ENCODE results near the gene PLA2R1.
"Not testable (repeated sequence)": the region's sequence is repeated elsewhere in the genome, so short reads cannot be mapped to it uniquely, and the experiment has no call there.

PLA2R1 gene

DNA sequence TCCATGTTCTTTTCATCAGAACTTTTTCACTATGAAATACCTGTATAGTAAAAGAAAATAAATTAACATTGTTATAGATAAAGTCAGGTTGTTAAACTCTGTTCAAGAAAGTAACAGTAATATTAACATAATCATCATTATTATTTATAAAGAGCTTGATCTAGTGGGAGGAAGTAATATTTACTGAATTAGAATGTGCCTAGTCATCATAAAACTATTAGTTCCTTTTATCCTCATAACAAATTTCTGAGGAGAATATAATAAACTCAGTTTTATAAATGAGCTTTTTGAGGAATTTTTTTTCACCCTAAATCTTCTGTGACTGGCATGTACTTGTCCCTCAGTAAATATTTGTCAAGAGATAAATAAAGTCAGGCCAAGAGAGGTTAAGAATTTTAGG lies 78.4 kb downstream of the PLA2R1 start:
- in situ Hi-C loops (cut with HindIII; ENCODE audit: low sequenced_read_pairs) = no loop called here

DNA sequence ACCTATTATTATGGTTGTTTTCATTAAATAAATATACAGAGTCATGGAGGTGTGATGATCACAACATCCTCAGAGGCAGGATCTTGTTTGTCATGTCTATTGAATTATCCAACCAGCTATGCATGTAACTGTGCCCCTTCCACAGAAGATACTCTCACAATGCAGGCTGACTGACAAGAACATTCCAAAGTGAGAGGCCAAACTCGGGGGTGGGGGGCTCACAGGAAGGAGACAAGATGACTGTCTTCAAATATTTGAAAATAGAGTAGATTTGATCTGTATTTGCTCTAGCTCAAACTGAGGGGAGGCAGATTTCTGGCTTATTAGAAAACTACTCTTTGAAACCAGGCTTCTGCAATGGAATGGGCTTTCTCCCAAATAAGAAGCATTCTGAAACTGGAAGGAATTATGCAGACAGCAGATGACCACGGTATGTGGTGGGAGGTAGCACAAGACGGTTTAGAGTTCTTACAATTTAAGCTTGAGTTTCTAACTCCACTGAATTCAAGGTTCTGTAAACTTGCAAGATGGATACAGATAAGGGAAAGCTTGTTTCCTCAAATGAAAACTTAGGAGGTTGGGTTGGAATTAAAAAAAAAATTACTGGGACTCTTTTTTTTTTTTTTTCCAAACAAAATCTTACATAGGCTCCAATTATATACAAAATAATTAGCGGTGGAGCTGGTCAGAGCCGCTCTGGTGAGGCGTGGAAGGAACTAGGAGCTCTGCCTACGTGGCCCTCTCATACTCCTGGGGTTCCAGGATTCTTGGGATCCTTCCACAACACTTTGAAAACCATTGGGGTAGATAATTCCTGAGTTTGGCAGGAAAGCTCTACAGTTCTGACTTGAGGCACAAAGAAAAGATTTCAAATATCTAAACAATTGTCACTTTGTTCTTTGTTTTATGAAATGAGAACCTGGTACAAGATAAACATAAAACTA lies 79.3 kb downstream of the PLA2R1 start:
- in situ Hi-C loops (cut with HindIII; ENCODE audit: low sequenced_read_pairs) = no loop called here

DNA sequence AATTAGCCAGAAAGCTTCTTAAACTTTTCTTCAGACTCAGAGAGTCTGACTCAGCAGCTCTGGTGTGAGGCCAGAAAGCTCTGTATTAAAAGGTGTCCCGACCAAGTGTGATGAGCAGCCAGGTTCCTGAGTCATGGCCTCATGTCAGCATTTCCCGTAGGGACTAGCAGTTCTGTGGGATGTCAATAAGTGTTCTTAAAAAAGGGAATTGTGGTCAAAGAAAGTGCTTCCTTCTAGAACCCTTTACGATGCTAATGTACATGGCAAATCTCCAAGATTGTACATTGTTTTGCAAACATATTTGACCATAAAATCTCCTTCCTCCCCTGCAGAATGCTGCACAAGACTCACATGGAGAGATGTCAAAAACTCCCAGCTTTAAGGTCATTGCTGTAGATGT lies 80.1 kb downstream of the PLA2R1 start:
- in situ Hi-C loops (cut with HindIII; ENCODE audit: low sequenced_read_pairs) = no loop called here

DNA sequence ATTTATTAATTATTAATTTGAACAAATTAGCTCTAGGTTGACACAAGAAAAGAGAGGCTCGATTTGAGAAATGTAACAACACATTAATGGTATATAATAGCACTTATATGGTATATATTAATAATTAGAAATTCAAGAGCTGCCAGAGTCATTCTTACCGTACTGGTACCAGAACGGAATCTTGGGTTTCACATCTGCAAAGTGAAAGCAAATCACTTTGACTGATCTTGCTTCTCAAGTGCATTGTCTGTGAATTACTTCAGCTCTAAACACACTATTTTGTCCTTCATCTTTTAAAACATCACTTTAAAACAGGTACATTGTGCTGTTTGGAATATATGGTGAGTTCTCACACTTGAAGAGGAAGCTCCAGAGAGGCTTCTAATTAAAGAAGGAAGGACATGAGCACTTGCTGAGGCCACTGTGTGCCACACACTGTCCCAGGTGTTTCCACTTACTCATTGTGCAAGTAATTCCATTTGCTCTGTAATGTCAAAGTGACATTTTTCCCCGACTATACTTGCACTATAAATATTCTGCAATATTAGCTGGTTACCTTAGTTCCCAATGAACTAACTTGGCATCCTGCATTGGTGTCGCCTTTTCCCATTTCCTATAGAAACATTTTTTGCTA lies 85.8 kb downstream of the PLA2R1 start:
- in situ Hi-C loops (cut with HindIII; ENCODE audit: low sequenced_read_pairs) = no loop called here

DNA sequence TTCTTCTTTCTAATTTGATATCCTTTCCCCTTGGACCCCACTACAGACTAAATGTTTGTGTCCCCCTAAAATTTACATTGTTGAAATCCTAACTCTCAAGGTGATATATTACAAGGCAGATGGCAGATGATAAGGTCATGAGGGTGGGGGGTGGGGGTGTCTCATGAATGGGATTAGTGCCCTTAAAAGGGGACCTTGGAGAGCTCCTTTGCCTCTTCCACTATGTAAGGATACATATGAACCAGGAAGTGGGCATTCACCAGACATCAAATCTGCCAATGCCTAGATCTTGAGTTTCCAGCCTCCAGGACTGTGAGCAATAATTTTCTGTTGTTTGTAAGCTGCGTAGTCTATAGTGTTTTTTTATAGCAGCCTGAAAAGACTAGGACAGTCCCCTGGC lies 89.1 kb downstream of the PLA2R1 start:
- in situ Hi-C loops (cut with HindIII; ENCODE audit: low sequenced_read_pairs) = no loop called here

DNA sequence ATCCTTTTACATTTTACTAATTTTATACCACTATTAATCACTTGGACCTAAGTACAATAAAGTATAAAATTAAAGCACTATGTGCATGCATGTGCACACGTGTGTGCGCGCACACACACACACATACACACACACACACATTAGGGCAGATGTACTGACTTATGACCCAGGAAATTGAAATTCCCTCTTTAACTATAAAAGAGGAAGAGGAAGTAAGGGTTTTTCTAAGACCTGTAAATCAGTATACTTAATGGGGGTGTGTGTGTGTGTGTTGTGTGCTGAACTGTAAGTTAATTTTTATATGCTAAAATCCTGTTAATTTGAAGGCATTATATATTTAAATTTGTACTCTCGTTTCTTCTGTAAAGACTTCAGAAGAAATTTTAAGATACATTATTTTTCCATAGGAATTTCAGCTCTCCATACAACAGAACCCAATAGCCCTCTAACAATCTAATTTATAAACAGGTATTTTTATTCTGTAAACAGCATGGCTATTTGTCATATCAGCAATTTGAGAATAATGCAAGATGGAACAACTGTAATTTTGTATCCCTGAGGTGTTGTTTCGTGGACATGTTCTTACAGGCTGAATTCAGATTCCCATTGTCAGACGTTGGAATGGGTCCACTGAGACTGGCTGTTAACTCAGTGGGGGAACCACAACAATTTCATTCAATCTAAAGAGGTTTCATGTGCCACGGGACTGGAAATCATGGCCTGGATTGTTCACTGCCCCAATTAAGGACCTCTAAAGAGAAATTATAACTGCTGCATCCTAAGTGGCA lies 90.9 kb downstream of the PLA2R1 start:
- in situ Hi-C loops (cut with HindIII; ENCODE audit: low sequenced_read_pairs) = no loop called here

DNA sequence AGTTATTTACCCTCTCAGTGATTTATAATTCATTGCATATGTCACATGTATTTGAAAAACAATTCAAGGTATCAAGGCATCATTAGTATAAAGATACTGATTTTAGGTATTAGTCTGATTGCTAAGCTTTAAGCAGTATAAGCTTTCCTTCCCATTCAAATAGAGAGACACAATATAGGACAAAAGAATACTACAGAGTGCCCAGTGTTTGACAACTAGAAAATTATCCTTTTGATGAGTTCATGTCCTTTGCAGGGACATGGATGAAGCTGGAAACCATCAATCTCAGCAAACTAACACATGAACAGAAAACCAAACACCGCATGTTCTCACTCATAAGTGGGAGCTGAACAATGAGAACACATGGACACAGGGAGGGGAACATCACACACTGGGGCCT lies 91.9 kb downstream of the PLA2R1 start:
- in situ Hi-C loops (cut with HindIII; ENCODE audit: low sequenced_read_pairs) = not testable (repeated sequence)

DNA sequence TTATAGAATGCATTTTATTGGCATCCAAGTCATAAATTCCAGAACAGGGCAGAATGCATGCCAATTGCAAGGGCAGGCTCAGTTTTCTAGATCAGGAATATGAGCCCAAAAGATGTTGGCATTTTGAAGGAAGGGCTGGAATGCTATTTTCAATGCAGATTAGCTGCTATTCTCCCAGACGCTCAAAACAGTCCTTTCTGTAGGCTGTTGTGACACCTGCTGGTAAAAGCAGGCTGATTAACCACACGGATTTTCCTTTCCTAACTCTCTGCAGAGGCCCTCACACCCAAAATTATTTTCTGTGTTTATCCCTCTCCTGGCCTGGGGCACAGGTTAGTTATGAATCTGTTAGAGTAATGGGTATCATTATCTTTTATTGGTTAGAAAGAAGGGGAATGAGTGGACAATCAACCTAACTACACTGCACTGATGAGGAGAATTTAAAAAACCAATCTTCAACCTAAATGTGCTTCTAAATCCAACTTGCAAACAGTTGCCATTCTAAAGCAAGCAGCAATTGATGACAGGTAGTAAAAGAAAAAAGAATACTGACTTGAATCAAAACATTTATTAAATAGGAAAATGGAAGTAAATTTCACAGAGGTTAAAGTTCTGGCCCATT lies 94.0 kb downstream of the PLA2R1 start:
- in situ Hi-C loops (cut with HindIII; ENCODE audit: low sequenced_read_pairs) = no loop called here

DNA sequence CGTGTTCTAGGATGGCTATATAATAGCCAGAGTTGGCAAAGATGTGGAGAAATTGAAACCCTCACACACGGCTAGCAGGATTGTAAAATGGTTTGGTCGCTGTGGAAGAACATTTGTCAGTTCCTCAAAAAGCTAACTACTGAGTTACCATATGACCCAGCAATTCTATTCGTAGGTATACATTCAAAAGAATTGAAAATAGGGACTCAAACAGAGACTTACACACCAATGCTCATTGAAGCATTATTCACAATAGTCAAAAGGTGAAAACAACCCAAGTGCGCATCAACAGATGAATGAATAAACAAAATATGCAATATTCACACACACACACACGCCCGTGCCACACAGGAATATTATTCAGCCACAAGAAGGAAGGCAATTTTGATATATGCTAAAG lies 98.7 kb downstream of the PLA2R1 start:
- in situ Hi-C loops (cut with HindIII; ENCODE audit: low sequenced_read_pairs) = no loop called here

DNA sequence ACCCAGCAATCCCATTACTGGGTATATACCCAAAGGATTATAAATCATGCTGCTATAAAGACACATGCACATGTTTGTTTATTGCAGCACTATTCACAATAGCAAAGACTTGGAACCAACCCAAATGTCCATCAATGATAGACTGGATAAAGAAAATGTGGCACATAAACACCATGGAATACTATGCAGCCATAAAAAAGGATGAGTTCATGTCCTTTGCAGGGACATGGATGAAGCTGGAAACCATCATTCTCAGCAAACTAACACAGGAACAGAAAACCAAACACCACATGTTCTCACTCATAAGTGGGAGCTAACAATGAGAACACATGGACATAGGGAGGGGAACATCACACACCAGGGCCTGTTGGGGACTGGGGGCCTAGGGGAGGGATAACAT lies 99.9 kb downstream of the PLA2R1 start:
- in situ Hi-C loops (cut with HindIII; ENCODE audit: low sequenced_read_pairs) = not testable (repeated sequence)

DNA sequence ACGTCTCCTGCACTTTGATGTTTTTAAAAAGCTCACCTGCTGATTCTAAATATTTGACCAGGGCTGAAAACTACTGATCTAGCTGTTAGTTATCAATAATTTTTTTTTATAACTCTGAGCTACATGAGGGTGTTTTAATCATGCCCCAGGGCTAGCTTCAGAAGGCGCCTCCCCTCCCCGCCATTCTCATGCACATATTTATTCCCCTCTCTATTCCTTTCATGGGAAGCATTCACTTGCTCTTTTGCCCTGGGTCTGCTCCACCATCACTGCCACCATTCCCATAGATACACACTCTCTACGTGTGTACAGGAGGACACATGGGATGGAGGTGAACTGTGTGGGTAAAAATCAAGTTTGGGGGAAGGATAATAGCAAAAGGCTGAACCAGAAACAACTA lies 101.0 kb downstream of the PLA2R1 start:
- in situ Hi-C loops (cut with HindIII; ENCODE audit: low sequenced_read_pairs) = no loop called here

DNA sequence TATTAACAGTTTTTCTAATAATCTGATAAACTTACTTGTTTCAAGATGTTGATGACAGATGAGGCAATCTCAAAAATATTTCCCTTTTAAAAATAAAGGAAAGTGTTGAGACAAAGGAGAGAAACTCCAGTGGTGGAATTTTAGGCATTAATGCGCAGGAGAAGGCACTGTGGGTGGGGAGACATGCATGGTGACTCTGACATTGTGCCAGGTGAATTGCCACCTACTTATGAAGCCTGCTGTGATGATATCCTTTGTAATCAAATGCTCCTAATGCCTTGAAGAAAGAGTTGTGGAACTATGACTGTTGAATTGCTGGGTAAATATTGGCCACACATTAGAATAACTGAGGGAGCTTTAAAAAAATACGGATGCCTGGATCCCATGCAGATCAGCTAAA lies 101.4 kb downstream of the PLA2R1 start:
- in situ Hi-C loops (cut with HindIII; ENCODE audit: low sequenced_read_pairs) = no loop called here

DNA sequence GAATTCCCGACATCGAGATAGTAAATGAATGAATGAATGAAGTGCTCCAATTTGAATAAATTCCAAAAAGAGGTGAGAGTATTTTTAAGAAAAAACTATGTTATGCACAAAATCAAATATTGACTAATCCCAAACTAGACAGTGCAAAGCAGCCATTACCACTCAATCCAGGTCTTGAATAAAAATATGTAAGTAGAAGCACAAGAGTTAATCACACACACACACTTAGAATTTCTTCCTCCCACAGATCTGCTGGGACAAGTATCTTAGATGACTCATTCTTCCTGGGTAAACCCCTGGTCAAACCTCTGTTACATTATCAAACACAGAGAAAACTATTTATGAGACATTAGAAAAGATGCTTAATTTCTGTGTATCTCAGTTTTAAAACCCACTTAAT lies 102.0 kb downstream of the PLA2R1 start:
- in situ Hi-C loops (cut with HindIII; ENCODE audit: low sequenced_read_pairs) = no loop called here

DNA sequence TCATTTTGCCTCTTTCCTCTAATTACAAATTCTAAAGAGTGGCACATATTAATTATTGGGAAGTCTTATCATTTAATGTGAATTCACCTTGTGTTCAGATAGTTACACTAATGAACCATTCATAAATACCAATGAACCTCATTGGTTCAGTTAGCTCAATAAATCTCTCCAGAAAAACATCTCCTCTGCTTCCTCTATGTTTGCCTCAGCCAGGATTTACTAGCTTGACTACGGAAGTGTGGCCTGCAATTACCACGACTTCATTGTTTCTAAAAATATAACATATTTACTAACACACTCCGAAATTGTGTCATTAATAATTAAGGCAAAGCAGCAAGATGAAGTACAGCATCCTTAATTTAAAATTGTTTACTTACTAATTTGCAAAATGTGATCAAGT lies 103.3 kb downstream of the PLA2R1 start:
- in situ Hi-C loops (cut with HindIII; ENCODE audit: low sequenced_read_pairs) = no loop called here

DNA sequence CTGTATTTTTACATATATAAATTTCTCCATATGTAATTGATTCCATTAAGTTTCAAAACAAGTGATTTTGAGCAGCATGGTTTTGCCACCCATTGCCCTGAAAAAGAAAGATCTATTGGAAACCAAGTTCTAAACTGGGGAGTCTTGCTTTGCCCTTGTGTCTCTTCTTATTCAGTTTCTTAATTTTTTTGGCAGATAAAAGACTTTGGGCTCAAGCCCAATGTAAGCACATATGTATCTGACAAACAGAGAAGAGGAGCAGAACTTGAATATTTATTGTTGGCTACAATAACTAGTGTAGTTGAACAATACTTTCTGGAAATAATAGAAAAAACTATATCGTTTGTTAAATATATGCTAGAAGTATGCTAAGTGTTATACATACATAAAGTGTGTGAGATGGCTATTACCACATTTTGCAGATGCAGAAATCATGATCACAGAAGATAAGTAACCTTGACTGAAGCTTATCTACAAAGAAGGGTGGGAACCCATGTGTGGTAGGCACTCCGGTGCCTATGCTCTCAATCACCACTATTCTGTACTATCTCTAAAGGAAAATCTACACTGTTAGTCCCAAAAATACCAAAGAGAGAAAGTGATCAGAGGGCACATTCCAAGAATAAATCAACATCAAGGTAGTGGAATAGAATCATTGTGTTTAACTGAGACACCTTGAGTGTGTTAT lies 109.1 kb downstream of the PLA2R1 start:
- in situ Hi-C loops (cut with HindIII; ENCODE audit: low sequenced_read_pairs) = no loop called here

DNA sequence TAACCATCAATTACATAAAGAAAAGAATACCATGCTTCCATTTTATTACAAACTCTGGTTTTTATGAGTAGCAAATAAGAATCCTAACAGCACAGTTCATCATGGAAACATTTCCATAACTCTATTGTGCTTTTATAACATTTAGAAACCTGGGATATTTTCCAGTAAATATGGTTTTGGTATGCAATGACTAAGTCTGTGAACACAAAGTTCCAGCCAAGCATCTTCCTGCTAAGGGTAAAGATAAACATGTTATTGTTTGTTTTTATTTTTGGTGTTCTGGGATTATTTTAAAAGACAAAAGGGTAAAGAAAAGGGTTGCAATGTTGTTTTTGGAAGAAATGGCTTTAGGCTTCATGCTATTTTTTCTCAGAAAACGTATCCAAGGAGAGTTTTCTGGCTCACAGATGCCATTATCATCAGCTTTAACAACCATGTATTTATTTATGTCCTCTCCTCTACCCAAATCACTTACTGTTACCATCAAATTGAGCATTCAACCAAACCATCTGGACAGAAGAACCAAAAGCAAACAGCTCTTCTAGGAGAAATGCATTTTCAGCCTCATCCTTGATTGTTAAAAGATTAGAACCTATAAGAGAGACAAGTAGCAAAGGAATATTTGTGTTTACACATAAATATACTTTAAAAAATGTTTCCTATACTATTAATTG lies 116.0 kb downstream of the PLA2R1 start:
- in situ Hi-C loops (cut with HindIII; ENCODE audit: low sequenced_read_pairs) = no loop called here

DNA sequence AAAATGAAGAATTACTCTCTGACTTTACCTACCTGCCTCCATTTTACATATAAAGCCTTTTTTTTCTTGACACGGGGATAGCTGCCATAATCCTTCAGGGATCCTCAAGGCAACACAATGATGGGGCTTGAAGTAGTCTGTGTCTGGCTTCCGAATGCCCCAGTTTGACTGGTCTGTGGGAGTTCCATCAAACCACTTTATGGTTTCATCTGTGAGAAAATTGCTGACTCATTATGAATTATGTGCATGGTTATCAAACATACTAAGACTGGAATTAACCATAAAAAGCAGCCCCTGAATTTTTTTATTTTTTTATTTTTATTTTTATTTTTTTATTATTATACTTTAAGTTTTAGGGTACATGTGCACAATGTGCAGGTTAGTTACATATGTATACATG lies 117.5 kb downstream of the PLA2R1 start:
- in situ Hi-C loops (cut with HindIII; ENCODE audit: low sequenced_read_pairs) = no loop called here

DNA sequence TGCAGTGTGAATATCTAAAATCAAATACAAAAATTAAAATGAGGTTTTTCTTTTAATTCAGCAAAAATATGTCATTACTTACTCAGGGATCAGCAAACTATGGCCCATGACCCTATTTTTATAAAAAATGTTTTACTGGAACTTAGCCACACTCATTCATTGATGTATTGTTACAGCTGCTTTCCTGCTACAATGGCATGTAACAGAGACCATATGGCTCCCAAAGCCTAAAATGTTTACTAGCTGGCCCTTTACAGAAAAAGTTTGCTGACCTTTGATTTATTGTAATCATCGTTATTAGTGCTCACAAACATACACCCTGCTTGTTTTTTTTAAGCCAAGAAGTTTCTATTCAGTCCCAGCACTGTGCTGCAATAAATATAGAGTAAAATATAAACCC lies 120.3 kb downstream of the PLA2R1 start:
- in situ Hi-C loops (cut with HindIII; ENCODE audit: low sequenced_read_pairs) = no loop called here

DNA sequence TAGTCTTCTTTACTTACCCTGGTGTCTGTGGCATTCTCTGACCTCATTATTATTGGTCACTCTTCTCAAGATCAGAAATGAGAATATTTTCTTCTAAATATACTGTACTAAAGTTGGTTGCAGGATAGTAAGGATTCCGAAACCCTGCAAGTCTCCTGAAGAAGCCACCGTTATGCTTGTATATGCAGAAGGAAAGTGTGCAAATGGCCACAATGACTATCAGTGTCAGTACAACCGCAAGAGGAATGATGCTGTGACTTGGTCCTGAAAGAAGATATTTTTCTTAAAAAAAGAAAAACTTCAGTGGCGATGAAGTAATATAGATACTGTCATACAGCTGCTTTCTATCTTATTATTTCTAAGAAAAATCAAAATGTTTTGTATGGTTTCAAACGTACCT lies 120.7 kb downstream of the PLA2R1 start:
- in situ Hi-C loops (cut with HindIII; ENCODE audit: low sequenced_read_pairs) = no loop called here

DNA sequence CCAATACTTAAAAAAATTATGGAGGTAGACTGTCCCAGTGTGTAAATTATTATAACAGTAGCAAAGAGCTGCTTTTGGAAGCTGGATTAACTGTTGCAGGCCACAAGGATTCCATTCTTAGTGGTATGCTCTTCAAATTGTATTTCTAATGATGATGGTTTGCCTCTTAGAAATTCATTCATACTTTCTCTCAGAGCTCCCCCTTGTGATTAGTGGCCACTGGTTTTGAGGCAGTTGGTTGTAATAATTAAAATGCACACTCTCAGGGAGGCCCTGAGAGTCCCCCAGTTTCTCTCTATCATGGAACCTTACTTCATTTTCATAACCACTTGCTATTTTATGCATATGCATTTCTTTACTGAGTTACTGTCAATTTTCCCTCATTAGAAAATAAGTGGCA lies 122.5 kb downstream of the PLA2R1 start:
- in situ Hi-C loops (cut with HindIII; ENCODE audit: low sequenced_read_pairs) = no loop called here

Measured in DLD1 (cell line).